GM21717 (cell line): ENCODE data around the gene PLPP2.

Source experiments
- ATAC-seq: cut with Tn5 transposase; IDR thresholded peaks from one replicate; pipeline ENCODE4 v1.9.1; 2021; ENCODE audit warnings: mild to moderate bottlenecking, moderate library complexity; ENCODE audit not compliant: unreplicated experiment

PLPP2 gene

GRCh38 chr19:291006-291521, at the start of gene PLPP2:
Gene PLPP2 (minus strand): TSS chr19:291403. CDS start chr19:291336, 67 bp downstream.
- ATAC-seq = no peak

- ATAC-seq = no peak
Measured at GRCh38 chr19:340620-341385, 49.6 kb upstream of the PLPP2 start.

- no peak for ATAC-seq
Measured at GRCh38 chr19:339262-339887, 48.2 kb upstream of the PLPP2 start.

- ATAC-seq = no peak
Measured at GRCh38 chr19:338421-338820, 47.2 kb upstream of the PLPP2 start.

- no peak for ATAC-seq
Measured at GRCh38 chr19:336067-336614, 44.9 kb upstream of the PLPP2 start.

GRCh38 chr19:335486-336066, 44.4 kb upstream of the PLPP2 start:
- ATAC-seq = no peak

GRCh38 chr19:335072-335471, 43.9 kb upstream of the PLPP2 start:
- no peak for ATAC-seq

GRCh38 chr19:334296-335071, 43.3 kb upstream of the PLPP2 start:
- ATAC-seq = no peak

- ATAC-seq = no peak
Measured at GRCh38 chr19:330503-330902, 39.3 kb upstream of the PLPP2 start.

GRCh38 chr19:329876-330275, 38.7 kb upstream of the PLPP2 start:
- ATAC-seq = no peak

GRCh38 chr19:328025-328505, 36.9 kb upstream of the PLPP2 start:
- ATAC-seq = no peak

- no peak for ATAC-seq
Measured at GRCh38 chr19:327291-328024, 36.3 kb upstream of the PLPP2 start.

- ATAC-seq = no peak
Measured at GRCh38 chr19:326871-327270, 35.7 kb upstream of the PLPP2 start.

- no peak for ATAC-seq
Measured at GRCh38 chr19:325937-326565, 34.8 kb upstream of the PLPP2 start.

- ATAC-seq = no peak
Measured at GRCh38 chr19:325173-325936, 34.2 kb upstream of the PLPP2 start.

GRCh38 chr19:324716-325115, 33.5 kb upstream of the PLPP2 start:
- no peak for ATAC-seq

- ATAC-seq = no peak
Measured at GRCh38 chr19:322616-323015, 31.4 kb upstream of the PLPP2 start.

GRCh38 chr19:318509-318774, 27.2 kb upstream of the PLPP2 start:
- ATAC-seq = no peak
